ENCODE data around the gene LRMDA. TPM values are rescaled to one million over a fixed set of nuclear protein-coding genes. Genes with fewer than 3 reads are reported as not detected.

LRMDA gene
- total RNA-seq, 1 donor from 2014 or later, result 19.4 TPM

- Mint-ChIP-seq H3K27me3 (ENCODE audit: unreplicated experiment) (peaks cover 3% of the 10 kb centered on the region), H3K36me3 (ENCODE audit: low read depth, unreplicated experiment) (no peaks in the 10 kb centered on the region), H3K27ac (ENCODE audit: unreplicated experiment) (no peak overlapping the region), H3K4me1 (ENCODE audit: unreplicated experiment) (peaks cover 11% of the 10 kb centered on the region), H3K9me3 (ENCODE audit: unreplicated experiment) (no peaks in the 10 kb centered on the region), H3K4me3 (ENCODE audit: unreplicated experiment) (no peak overlapping the region)
- no peak for DNase-seq (ENCODE audit: low spot score)
- TF ChIP-seq CTCF (IDR thresholded peaks at IDR 0.05; ENCODE audit: unreplicated experiment), result no peak
Observed at GRCh38 chr10:76175533-76176165, 744.2 kb downstream of the LRMDA start.

DNA sequence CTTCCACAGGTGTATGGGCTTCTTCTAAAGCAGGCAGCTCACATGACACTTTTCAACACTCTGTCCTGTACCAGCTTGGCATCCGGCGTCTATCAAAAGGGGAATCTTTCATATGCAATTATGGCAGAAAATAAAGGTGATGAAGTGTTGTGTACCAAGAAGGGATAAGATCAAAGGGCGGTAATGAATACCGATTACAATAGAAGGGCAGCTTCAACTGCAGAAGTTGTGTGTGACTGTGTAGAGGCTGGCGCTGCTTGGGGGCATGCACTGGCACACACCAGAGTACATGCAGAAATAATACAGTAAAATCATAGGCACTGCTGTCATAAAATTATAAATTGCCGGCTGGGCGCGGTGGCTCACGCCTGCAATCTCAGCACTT, 744.7 kb downstream of the LRMDA start:
- peaks cover 6% of the 10 kb centered on the region for H3K27me3 Mint-ChIP-seq (ENCODE audit: unreplicated experiment)
- no peaks in the 10 kb centered on the region for H3K9me3 Mint-ChIP-seq (ENCODE audit: unreplicated experiment)
- no peak for TF ChIP-seq CTCF (IDR thresholded peaks at IDR 0.05; ENCODE audit: unreplicated experiment)
- H3K4me1 Mint-ChIP-seq (ENCODE audit: unreplicated experiment), result peaks cover 11% of the 10 kb centered on the region
- DNase-seq (ENCODE audit: low spot score), result no peak
- H3K27ac Mint-ChIP-seq (ENCODE audit: unreplicated experiment), result no peak overlapping the region
- H3K36me3 Mint-ChIP-seq (ENCODE audit: low read depth, unreplicated experiment), result peaks cover 5% of the 10 kb centered on the region
- H3K4me3 Mint-ChIP-seq (ENCODE audit: unreplicated experiment), result no peak overlapping the region

DNA sequence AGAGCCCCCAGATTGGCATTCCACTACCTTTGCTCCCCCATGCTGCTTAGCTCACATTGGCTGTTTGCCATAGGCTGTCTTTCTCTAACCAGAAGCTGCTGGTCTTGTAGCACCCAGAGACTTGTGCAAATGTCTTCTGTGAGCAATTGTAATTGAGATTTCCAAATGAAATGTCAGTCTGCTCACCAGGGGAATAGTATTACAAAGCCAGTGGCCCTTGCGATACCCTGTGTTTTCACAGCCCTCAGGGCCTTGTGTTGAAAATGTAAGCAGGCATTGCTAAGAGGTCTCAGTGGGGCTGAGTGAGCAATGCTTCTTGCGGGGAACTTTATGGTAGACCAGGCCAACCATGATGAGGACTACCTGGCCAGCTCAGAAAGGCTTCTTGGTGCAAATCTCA, 746.5 kb downstream of the LRMDA start:
- no peak for TF ChIP-seq CTCF (IDR thresholded peaks at IDR 0.05; ENCODE audit: unreplicated experiment)
- peaks cover 5% of the 10 kb centered on the region for H3K36me3 Mint-ChIP-seq (ENCODE audit: low read depth, unreplicated experiment)
- no peaks in the 10 kb centered on the region for H3K9me3 Mint-ChIP-seq (ENCODE audit: unreplicated experiment)
- peaks cover 7% of the 10 kb centered on the region for H3K27me3 Mint-ChIP-seq (ENCODE audit: unreplicated experiment)
- no peak overlapping the region for H3K27ac Mint-ChIP-seq (ENCODE audit: unreplicated experiment)
- no peak overlapping the region for H3K4me3 Mint-ChIP-seq (ENCODE audit: unreplicated experiment)
- DNase-seq (ENCODE audit: low spot score), result no peak
- peaks cover 11% of the 10 kb centered on the region for H3K4me1 Mint-ChIP-seq (ENCODE audit: unreplicated experiment)

DNA sequence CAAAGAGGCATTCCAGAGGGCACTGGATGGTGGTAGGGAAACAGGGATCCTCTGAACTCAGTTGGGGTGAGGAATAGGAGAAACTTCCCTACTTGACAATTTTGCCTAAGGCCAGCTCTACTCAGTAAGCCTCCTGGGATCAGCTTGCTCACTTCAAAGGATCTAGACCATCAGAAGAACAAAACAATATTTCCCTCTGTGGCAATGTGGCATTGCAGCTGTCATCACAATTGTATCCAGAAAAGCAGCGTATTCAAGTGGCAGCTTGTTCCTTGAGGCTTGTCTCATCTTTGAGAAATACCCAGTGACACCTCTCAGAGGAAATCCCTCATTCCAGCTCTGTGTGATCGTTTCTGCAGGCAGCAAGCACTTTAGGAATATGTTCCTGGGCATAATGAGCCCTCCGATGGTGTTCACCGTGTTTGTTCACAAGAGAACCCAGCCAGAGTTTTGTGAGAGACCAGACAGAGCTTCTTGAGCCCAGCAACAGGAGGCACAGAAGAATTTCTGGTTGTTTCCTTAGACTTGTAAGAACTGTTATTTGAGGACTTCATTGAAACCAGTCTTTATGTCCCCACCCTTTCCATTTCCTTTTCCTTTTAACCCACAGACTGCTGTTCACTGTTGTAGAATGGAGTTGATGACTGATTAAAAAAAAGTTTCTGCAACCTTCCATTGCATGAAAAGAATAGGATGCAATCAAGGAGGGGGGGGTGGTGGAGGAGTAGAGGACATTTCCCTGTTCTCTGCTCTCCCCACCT, 747.3 kb downstream of the LRMDA start:
- no peak for DNase-seq (ENCODE audit: low spot score)
- Mint-ChIP-seq H3K27me3 (ENCODE audit: unreplicated experiment) (peaks cover 7% of the 10 kb centered on the region), H3K9me3 (ENCODE audit: unreplicated experiment) (no peaks in the 10 kb centered on the region), H3K36me3 (ENCODE audit: low read depth, unreplicated experiment) (peaks cover 5% of the 10 kb centered on the region), H3K4me1 (ENCODE audit: unreplicated experiment) (peaks cover 11% of the 10 kb centered on the region), H3K27ac (ENCODE audit: unreplicated experiment) (no peak overlapping the region), H3K4me3 (ENCODE audit: unreplicated experiment) (no peak overlapping the region)
- no peak for TF ChIP-seq CTCF (IDR thresholded peaks at IDR 0.05; ENCODE audit: unreplicated experiment)

- H3K9me3 Mint-ChIP-seq (ENCODE audit: unreplicated experiment), result no peaks in the 10 kb centered on the region
- H3K4me1 Mint-ChIP-seq (ENCODE audit: unreplicated experiment), result peaks cover 11% of the 10 kb centered on the region
- H3K4me3 Mint-ChIP-seq (ENCODE audit: unreplicated experiment), result no peak overlapping the region
- no peak for DNase-seq (ENCODE audit: low spot score)
- H3K27ac Mint-ChIP-seq (ENCODE audit: unreplicated experiment), result no peak overlapping the region
- no peak for TF ChIP-seq CTCF (IDR thresholded peaks at IDR 0.05; ENCODE audit: unreplicated experiment)
- peaks cover 7% of the 10 kb centered on the region for H3K27me3 Mint-ChIP-seq (ENCODE audit: unreplicated experiment)
- H3K36me3 Mint-ChIP-seq (ENCODE audit: low read depth, unreplicated experiment), result peaks cover 5% of the 10 kb centered on the region
Observed at GRCh38 chr10:76179806-76180205, 748.4 kb downstream of the LRMDA start.
